Erythroblast (primary cell): ENCODE data around the gene HS6ST2.

Source experiments
- DNase-seq, 2 experiments: peaks; one replicate each; lab custom pipeline; 2025; lab: John Stamatoyannopoulos, UW
- GATA1 ChIP-seq: IDR thresholded peaks from 2 replicates; pipeline ENCODE4 v1.6.1; 2011; ENCODE audit warnings: low read depth, mild to moderate bottlenecking, control low read depth, low read length, moderate library complexity
- POLR2A ChIP-seq: IDR thresholded peaks from 2 replicates; pipeline ENCODE4 v1.6.1; 2011; ENCODE audit warnings: mild to moderate bottlenecking, low read length

The HS6ST2 gene

GRCh38 chrX:132848296-132848970 is 110.0 kb downstream of the HS6ST2 start:
- no peak for DNase-seq
- TF ChIP-seq POLR2A (no peak), GATA1 (no peak)

- DNase-seq: no peak
These were observed 115.1 kb downstream of the HS6ST2 start for GRCh38 chrX:132843363-132843762.

GRCh38 chrX:132842460-132843238 is 115.8 kb downstream of the HS6ST2 start:
- TF ChIP-seq GATA1: no peak
- no peak for TF ChIP-seq POLR2A
- DNase-seq: no peak

More at GRCh38 chrX:132843363-132843762, 115.1 kb downstream of the HS6ST2 start:
- no peak for TF ChIP-seq GATA1
- TF ChIP-seq POLR2A: no peak

- DNase-seq: no peak
- no peak for TF ChIP-seq GATA1
- no peak for TF ChIP-seq POLR2A
These were observed 120.5 kb downstream of the HS6ST2 start for GRCh38 chrX:132837967-132838366.

- no peak for DNase-seq
- TF ChIP-seq POLR2A (no peak), GATA1 (no peak)
These were observed 121.3 kb downstream of the HS6ST2 start for GRCh38 chrX:132837126-132837525.

- TF ChIP-seq POLR2A (no peak), GATA1 (no peak)
- no peak for DNase-seq
These were observed 122.0 kb downstream of the HS6ST2 start for GRCh38 chrX:132836471-132836870.

GRCh38 chrX:132834741-132835140 is 123.7 kb downstream of the HS6ST2 start:
- no peak for DNase-seq
- TF ChIP-seq POLR2A (no peak), GATA1 (no peak)

GRCh38 chrX:132834109-132834508 is 124.3 kb downstream of the HS6ST2 start:
- TF ChIP-seq POLR2A (no peak), GATA1 (no peak)
- DNase-seq: no peak

- TF ChIP-seq POLR2A (no peak), GATA1 (no peak)
- DNase-seq: no peak
These were observed 125.1 kb downstream of the HS6ST2 start for GRCh38 chrX:132833373-132833772.

- TF ChIP-seq GATA1 (no peak), POLR2A (no peak)
- DNase-seq: no peak
These were observed 127.0 kb downstream of the HS6ST2 start for GRCh38 chrX:132831336-132831973.

GRCh38 chrX:132822634-132823012 is 135.8 kb downstream of the HS6ST2 start:
- no peak for DNase-seq
- TF ChIP-seq GATA1 (no peak), POLR2A (no peak)

GRCh38 chrX:132821974-132822633 is 136.3 kb downstream of the HS6ST2 start:
- TF ChIP-seq GATA1 (no peak), POLR2A (no peak)

GRCh38 chrX:132820675-132821074 is 137.8 kb downstream of the HS6ST2 start:
- TF ChIP-seq POLR2A (no peak), GATA1 (no peak)
- DNase-seq: no peak

More at GRCh38 chrX:132821974-132822633, 136.3 kb downstream of the HS6ST2 start:
- DNase-seq: no peak
